ENCODE results near the gene MZF1.

MZF1 gene

GRCh38 chr19:58569943-58570670, 3.0 kb downstream of the MZF1 start:
- DNase-seq: no peak

- no peak for DNase-seq
Measured at GRCh38 chr19:58569191-58569942, 3.8 kb downstream of the MZF1 start.

- no peak for DNase-seq
Measured at GRCh38 chr19:58568453-58569130, 4.5 kb downstream of the MZF1 start.

DNA sequence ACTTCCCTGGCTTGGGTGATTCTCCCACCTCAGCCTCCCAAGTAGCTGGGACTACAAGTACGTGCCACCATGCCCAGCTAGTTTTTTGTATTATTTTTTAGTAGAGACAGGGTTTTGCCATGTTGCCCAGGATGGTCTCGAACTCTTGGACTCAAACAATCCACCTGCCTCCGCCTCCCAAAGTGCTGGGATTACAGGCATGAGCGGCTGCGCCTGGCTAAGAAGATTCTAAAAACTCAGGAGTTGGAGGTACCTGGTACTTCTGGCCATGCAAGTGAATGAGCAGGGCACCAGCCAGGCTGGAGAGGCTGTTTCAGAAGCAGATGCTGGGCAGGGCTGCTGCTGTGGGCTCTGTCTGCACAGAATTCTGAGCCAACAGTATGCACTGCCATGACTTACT, 6.1 kb downstream of the MZF1 start:
- no peak for DNase-seq

DNA sequence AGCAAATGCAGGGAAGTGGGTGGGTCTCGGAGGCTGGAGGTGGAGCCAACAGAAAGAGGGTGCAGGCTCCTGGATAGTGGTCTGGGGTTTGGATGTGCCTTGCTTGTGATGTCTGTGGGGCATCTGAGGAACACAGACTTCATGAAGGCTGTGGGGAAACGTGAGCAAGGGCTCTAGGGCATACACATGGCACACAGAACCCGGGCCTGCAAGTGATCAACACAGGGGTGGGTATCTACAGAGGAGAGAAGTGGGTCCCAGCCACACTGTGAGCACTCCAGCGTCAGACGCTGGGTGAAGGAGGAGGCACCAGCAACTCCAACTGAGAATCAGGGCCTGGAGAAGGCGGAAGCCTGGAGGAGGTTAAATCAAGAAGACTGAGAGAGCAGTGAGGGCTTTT, 9.3 kb downstream of the MZF1 start:
- no peak for DNase-seq

DNA sequence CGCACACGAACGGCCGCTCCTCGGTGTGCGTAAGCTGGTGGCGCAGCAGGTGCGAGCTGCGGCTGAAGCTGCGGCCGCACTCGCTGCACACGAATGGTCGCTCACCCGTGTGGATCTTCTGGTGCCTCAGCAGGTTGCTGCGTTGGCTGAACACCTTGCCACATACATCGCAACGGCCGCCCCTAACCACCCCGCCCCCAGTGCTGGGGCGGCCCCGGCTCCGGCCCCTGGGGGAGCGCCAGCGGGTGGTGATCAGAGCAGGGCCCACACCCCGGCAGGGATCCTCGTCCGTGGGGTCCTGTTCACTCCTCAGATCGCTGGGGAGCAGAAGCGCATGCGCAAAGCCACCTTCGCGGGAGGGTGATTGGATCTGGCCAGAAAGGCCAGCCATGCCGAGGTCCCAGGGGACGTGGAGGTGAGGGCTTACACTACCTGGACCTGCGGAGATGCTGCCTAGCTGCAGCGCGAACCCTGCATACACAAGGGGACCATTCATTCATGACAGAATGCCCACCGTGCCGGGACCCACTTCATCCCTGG, 10.0 kb downstream of the MZF1 start:
- no peak for DNase-seq

DNA sequence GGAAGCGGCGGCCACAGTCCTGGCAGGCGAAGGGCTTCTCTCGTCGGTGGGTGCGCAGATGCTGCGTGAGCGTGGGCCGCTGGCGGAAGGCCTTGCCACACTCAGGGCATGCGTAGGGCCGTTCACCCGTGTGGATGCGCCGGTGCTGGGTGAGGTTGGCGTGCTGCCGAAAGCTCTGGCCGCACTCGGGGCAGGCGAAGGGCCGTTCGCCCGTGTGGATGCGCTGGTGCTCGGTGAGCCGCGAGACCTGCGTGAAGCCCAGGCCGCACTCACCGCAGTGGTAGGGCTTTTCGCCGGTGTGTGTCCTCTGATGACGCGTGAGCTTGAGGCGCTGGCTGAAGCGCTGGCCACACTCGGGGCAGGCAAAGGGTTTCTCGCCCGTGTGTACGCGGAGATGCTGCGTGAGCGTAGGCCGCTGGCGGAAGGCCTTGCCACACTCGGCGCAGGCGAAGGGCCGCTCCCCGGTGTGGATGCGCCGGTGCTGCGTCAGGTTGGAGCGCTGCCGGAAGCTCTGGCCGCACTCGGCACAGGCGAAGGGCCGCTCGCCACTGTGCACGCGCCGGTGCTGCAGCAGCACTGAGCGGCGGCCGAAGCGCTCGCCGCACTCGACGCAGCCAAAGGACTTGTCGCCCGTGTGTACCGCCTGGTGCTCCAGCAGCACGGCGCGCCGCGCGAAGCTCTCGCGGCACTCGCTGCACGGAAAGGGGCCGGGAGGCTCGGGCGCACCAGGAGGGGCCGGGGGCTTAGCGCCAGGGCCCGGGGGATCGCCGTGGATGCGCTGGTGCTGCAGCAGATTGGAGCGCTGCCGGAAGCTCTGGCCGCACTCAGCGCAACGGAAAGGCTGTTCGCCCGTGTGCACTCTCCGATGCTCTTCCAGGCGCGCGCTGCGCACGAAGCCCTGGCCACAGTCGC, 10.8 kb downstream of the MZF1 start:
- DNase-seq: no peak

GRCh38 chr19:58561373-58562121, 11.6 kb downstream of the MZF1 start:
- no peak for DNase-seq

- DNase-seq: no peak
Measured at GRCh38 chr19:58560921-58561320, 12.2 kb downstream of the MZF1 start.

DNA sequence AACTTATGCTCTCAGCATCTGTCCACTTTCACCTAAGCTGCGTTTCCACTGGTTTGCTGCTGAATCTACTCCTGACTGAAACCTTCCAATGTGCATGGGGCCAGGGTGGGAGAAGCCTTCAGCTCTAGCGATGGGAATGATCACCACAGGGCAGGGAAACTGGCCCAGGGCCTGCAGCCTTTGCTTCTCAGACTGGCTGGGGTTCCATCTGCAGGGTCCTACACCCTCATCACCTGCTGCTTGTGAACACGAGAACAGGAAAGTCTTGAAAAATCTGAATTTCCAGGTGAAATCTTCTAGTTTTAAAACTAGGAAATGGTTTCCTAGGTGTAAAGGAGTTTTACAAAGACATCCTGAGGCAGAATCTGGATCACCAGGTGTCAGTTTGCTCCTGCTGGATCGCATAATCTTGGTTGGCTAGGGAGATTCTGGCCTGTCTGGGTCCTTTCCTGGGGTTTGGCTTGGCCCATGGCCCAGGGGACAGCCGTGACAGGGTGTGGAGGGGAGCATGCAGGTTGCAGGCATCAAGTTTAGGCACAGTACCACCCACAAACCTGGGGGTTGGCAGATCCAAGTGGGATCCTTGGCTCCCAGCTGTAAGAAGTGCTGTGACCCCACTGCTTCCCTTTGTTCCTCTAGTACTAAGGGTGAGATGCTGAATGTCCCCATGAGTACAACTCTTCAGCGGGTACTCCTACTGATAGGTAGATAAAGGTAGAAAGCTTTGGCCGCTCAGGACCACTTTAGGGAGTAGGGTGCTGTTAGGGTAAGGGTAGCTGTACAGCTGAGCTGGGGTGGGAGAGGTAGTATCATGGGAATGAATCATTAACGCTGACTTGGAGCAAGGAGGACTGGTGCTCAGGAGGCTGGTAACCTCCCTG, 12.9 kb downstream of the MZF1 start:
- DNase-seq: no peak

- no peak for DNase-seq
Measured at GRCh38 chr19:58559275-58560006, 13.7 kb downstream of the MZF1 start.

- no peak for DNase-seq
Measured at GRCh38 chr19:58558623-58559274, 14.4 kb downstream of the MZF1 start.

DNA sequence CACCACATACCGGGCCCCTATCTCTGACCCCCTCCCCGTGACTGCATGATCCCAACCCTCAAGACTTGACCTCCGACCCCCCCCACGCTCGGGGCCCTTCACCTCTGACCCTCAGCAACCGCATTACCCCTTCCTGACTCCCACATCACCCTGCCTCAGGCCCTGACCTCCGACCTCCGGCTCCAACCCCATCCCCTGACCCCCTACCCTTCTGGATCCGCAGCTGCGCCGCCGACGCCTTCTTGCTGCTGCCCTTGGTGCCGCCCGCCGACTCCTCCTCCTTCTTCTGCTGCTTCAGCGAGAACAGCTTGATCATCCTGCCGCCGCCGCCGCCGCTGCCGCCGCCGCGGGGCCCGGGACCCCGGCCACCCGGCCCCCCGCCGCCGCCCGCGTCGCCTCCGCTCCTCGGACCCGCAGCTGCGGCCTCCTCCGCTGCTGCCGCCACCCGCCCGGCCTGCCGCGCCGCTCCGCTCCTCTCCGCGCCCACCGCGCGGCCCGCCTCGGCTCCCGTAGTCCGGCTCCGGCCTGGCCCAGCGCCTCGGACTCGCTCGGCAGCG, 15.0 kb downstream of the MZF1 start, which contains the start of gene UBE2M:
UBE2M (minus strand) TSS at position 546 of the 557 bp plus-strand sequence; CDS start at position 316, 230 bp downstream.
- DNase-seq: no peak

GRCh38 chr19:58557221-58558065, 15.7 kb downstream of the MZF1 start:
- DNase-seq: no peak

GRCh38 chr19:58556622-58557220, 16.4 kb downstream of the MZF1 start:
- no peak for DNase-seq

- DNase-seq: no peak
Measured at GRCh38 chr19:58555920-58556621, 17.1 kb downstream of the MZF1 start.

- DNase-seq: no peak
Measured at GRCh38 chr19:58555369-58555885, 17.7 kb downstream of the MZF1 start.
